Measurements from ENCODE around the gene ZNF501.

ZNF501 gene

GRCh38 chr3:44729384-44729910 lies at the start of gene ZNF501:
TSS of gene ZNF501 (plus strand) at chr3:44729635. CDS start at chr3:44734422, 4,787 bp downstream.
- peak; percentile 56 for DNase-seq

- no peak for DNase-seq
Measured at GRCh38 chr3:44680921-44681455, 48.4 kb upstream of the ZNF501 start.

GRCh38 chr3:44682182-44682896 lies 47.1 kb upstream of the ZNF501 start:
- DNase-seq, result no peak

GRCh38 chr3:44685128-44685800 lies 44.2 kb upstream of the ZNF501 start:
- peak; percentile 13 for DNase-seq

GRCh38 chr3:44687898-44688297 lies 41.5 kb upstream of the ZNF501 start:
- no peak for DNase-seq

GRCh38 chr3:44712455-44713075 lies 16.9 kb upstream of the ZNF501 start, which contains the start of gene ZNF502:
TSS of gene ZNF502 (plus strand) at chr3:44712660. CDS start at chr3:44720262, 7,602 bp downstream.
- peak; percentile 1 for DNase-seq

GRCh38 chr3:44721231-44722102 lies 8.0 kb upstream of the ZNF501 start:
- DNase-seq, result no peak

GRCh38 chr3:44722103-44722401 lies 7.4 kb upstream of the ZNF501 start:
- DNase-seq, result no peak

GRCh38 chr3:44734646-44735168 lies 5.3 kb downstream of the ZNF501 start:
- DNase-seq, result no peak

- DNase-seq, result no peak
Measured at GRCh38 chr3:44761101-44761423, 31.6 kb downstream of the ZNF501 start.

- DNase-seq, result peak; percentile 71
Measured at GRCh38 chr3:44761424-44762169, 32.2 kb downstream of the ZNF501 start, which contains the start of the genes KIAA1143 and KIF15. TSS of gene KIAA1143 (minus strand) at chr3:44761619. CDS start at chr3:44761602, 17 bp downstream. TSS of gene KIF15 (plus strand) at chr3:44761794. CDS start at chr3:44761866, 72 bp downstream.

- DNase-seq, result no peak
Measured at GRCh38 chr3:44762170-44762677, 32.8 kb downstream of the ZNF501 start.

- no peak for DNase-seq
Measured at GRCh38 chr3:44762690-44763089, 33.3 kb downstream of the ZNF501 start.

- DNase-seq, result no peak
Measured at GRCh38 chr3:44764248-44764647, 34.8 kb downstream of the ZNF501 start.

GRCh38 chr3:44771424-44772098 lies 42.1 kb downstream of the ZNF501 start:
- DNase-seq, result no peak

GRCh38 chr3:44772099-44772442 lies 42.6 kb downstream of the ZNF501 start:
- DNase-seq, result no peak

GRCh38 chr3:44782891-44783290 lies 53.5 kb downstream of the ZNF501 start:
- no peak for DNase-seq

Data from NCI-H524 treated with DMSO at 0.1 percent for 48 hours (cell line).